Measurements from ENCODE around the gene RPN2. TPM values are rescaled to one million over a fixed set of nuclear protein-coding genes. Genes with fewer than 3 reads are reported as not detected.

The RPN2 gene
- total RNA-seq, 1 donor from 2014 or later = 237 TPM

- H3K36me3 ChIP-seq (ENCODE audit: control insufficient read depth, insufficient read depth, low read length) = no peaks in the 10 kb centered on the region
- TF ChIP-seq CTCF (IDR thresholded peaks at IDR 0.05; ENCODE audit: insufficient read depth, low read length, poor library complexity, severe bottlenecking) = no peak
- no peaks in the 10 kb centered on the region for H3K27me3 ChIP-seq (ENCODE audit: control insufficient read depth, insufficient read depth, low read length)
- H3K4me3 ChIP-seq (ENCODE audit: low read depth, low read length) = no peak overlapping the region
- DNase-seq (ENCODE audit: low read depth) = no peak
These were observed 14.1 kb downstream of the RPN2 start for GRCh38 chr20:37193226-37193625.

DNA sequence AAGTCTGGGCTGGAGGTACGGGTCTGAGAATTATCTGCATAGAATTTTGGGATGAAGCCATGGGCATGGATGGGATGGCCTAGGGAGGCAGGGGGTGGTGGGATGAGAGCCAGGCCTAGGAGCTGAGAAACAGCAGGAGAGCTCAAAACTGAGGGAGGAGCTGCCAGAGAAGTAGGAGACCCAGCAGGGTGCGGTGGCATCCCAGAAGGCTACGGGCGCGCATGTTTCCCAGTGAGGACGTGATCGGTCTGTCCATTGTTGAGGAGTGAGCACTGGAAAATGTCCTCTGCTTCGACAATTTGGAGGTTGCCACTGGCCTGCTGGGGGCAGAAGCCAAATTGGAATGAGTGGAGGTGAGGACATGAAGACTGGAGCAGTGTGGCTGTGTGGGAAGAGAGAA lies 14.7 kb downstream of the RPN2 start:
- no peak overlapping the region for H3K4me3 ChIP-seq (ENCODE audit: low read depth, low read length)
- no peak for TF ChIP-seq CTCF (IDR thresholded peaks at IDR 0.05; ENCODE audit: insufficient read depth, low read length, poor library complexity, severe bottlenecking)
- no peak for DNase-seq (ENCODE audit: low read depth)
- no peaks in the 10 kb centered on the region for H3K36me3 ChIP-seq (ENCODE audit: control insufficient read depth, insufficient read depth, low read length)
- H3K27me3 ChIP-seq (ENCODE audit: control insufficient read depth, insufficient read depth, low read length) = no peaks in the 10 kb centered on the region

- DNase-seq (ENCODE audit: low read depth) = no peak
These were observed 15.7 kb downstream of the RPN2 start for GRCh38 chr20:37194621-37195417.

DNA sequence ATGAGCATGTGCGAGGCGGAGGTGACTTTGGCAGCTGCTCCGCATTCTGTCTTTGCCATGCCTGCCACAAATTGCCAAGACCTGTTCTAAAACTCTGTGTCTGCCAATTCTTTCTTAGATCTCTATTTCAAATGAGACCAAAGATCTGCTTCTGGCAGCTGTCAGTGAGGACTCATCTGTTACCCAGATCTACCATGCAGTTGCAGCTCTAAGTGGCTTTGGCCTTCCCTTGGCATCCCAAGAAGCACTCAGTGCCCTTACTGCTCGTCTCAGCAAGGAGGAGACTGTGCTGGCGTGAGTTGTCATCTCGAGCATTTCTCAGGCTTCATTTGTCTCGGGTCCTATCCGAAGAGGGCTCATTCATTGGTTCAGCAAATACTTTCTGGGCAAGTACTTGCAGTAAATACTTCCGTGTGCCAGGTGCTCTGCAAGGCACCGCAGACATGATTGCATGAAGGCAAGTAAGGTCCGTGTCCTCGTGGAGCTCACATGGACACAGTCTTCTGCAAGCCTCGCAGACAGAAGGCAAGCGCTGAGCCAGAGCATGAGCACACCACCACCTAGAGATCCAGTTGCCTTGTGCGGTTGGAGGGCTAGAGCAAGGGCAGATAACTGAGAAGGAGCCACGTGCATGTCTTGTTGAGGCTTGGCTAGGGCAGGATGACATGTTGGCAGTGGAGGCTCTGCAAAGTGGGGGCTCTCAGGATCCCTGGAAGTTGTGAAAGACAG lies 20.0 kb downstream of the RPN2 start:
- no peak for TF ChIP-seq CTCF (IDR thresholded peaks at IDR 0.05; ENCODE audit: insufficient read depth, low read length, poor library complexity, severe bottlenecking)
- peaks cover 1% of the 10 kb centered on the region for H3K36me3 ChIP-seq (ENCODE audit: control insufficient read depth, insufficient read depth, low read length)

More at GRCh38 chr20:37194621-37195417, 15.7 kb downstream of the RPN2 start:
- TF ChIP-seq CTCF (IDR thresholded peaks at IDR 0.05; ENCODE audit: insufficient read depth, low read length, poor library complexity, severe bottlenecking) = no peak
- H3K27me3 ChIP-seq (ENCODE audit: control insufficient read depth, insufficient read depth, low read length) = no peaks in the 10 kb centered on the region
- H3K36me3 ChIP-seq (ENCODE audit: control insufficient read depth, insufficient read depth, low read length) = no peaks in the 10 kb centered on the region
- H3K4me3 ChIP-seq (ENCODE audit: low read depth, low read length) = no peak overlapping the region

DNA sequence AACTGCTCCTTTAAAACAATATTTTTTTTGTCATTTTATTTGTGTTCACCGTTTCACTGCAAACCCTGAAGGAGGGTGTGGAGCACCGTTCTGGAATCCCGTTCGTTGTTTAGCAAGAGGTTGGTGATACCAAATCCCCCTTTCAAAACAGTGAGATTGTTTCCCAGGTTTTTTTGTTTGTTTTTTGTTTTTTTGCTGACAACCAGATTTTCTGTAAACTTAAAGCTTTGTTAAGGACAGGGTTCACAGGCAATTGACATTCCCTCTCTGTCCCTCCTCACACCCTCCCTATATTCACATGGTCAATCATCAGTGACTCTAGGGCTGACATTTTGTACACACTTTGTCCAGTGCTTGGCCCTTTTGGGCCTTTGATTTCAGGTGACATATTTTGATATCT lies 21.2 kb downstream of the RPN2 start:
- no peak for TF ChIP-seq CTCF (IDR thresholded peaks at IDR 0.05; ENCODE audit: insufficient read depth, low read length, poor library complexity, severe bottlenecking)
- Histone ChIP-seq H3K36me3 (ENCODE audit: control insufficient read depth, insufficient read depth, low read length) (peaks cover 3% of the 10 kb centered on the region), H3K4me3 (ENCODE audit: low read depth, low read length) (no peak overlapping the region)

More for the DNA sequence above, 20.0 kb downstream of the RPN2 start:
- H3K27me3 ChIP-seq (ENCODE audit: control insufficient read depth, insufficient read depth, low read length) = no peaks in the 10 kb centered on the region
- no peak for DNase-seq (ENCODE audit: low read depth)
- no peak overlapping the region for H3K4me3 ChIP-seq (ENCODE audit: low read depth, low read length)

More for the DNA sequence above, 21.2 kb downstream of the RPN2 start:
- H3K27me3 ChIP-seq (ENCODE audit: control insufficient read depth, insufficient read depth, low read length) = no peaks in the 10 kb centered on the region
- no peak for DNase-seq (ENCODE audit: low read depth)

Data from kidney epithelial cell (primary cell).